Thyroid gland (tissue), 4 donors: ENCODE results near the gene KRTAP23-1.

ENCODE experiments used
- POLR2A ChIP-seq, 2 donors: fragments of 450-650 bp; IDR thresholded peaks; one replicate each; pipeline ENCODE4 v1.6.1; 2017; ENCODE audit warnings: antibody characterized with exemption in 2 of 2, mild to moderate bottlenecking in 2 of 2, moderate library complexity in 1 of 2
- TF ChIP-seq, protein P1 (sequence below), 6 experiments: fragments of 200-600 bp in 3 of 6; fragments of 450-650 bp in 3 of 6; sonication (generic) in 3 of 6; IDR thresholded peaks; one replicate each; pipeline ENCODE4 v1.5.1; 2016 to 2019; ENCODE audit warnings: antibody characterized with exemption in 6 of 6, mild to moderate bottlenecking in 2 of 6, inconsistent platforms in 1 of 6, moderate library complexity in 1 of 6

DNA sequence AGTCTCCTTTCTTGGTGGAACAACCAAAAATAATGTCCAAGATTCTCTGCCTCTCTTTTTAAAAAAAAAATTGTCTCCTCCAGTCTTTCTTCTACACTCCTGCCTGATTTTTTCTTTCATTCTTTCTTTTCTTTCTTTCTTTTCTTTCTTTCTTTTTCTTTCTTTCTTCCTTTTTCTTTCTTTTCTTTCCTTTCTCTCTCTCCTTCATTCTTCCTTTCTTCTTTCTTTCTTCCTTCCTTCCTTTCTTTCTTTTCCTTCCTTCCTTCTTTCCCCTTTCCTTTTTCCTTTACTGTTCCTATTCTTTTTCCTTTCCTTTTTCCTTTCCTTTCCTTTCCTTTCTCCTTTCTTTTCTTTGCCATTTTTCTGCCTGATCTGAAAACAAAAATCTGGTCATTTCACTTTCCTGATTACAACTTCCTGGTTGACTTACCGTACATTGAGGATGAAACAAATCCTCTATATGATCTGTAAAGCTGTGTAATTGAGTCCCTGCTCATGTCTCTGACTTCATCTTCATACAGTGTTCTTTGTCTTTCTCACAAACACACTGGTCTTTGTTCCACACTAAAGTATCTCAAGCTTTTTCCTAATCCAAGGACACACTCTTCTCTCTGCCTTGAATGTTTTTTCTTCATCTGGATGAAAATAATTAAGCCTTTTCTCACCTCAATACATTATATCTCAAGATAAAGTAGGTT lies 6.1 kb upstream of the KRTAP23-1 start:
- TF ChIP-seq, protein P1, sequence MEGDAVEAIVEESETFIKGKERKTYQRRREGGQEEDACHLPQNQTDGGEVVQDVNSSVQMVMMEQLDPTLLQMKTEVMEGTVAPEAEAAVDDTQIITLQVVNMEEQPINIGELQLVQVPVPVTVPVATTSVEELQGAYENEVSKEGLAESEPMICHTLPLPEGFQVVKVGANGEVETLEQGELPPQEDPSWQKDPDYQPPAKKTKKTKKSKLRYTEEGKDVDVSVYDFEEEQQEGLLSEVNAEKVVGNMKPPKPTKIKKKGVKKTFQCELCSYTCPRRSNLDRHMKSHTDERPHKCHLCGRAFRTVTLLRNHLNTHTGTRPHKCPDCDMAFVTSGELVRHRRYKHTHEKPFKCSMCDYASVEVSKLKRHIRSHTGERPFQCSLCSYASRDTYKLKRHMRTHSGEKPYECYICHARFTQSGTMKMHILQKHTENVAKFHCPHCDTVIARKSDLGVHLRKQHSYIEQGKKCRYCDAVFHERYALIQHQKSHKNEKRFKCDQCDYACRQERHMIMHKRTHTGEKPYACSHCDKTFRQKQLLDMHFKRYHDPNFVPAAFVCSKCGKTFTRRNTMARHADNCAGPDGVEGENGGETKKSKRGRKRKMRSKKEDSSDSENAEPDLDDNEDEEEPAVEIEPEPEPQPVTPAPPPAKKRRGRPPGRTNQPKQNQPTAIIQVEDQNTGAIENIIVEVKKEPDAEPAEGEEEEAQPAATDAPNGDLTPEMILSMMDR (IDR thresholded peaks at IDR 0.05) = no peak
- no peak for TF ChIP-seq POLR2A (IDR thresholded peaks at IDR 0.05)
